ENCODE results near the gene GTSE1.

DNA sequence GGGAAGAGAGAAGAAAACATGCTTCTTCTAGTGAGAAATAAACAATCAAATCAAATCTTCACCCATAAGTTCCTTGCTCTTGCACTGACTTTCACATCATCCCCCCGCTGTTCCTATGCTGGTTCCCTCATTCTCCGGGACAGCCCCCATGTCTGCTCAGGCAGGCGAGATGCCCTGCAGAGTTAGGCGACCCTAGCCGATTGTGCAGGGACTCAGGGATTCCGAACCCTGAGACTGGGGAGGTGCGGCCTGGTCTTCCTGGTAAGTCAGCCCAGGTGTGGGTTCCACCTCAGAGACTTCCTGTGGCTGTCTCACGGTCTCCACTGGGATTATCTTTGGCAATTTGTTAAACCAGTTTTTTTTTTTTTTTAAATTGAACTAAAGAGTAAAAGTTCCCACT, 22.3 kb upstream of the GTSE1 start:
- TF ChIP-seq, protein P1, sequence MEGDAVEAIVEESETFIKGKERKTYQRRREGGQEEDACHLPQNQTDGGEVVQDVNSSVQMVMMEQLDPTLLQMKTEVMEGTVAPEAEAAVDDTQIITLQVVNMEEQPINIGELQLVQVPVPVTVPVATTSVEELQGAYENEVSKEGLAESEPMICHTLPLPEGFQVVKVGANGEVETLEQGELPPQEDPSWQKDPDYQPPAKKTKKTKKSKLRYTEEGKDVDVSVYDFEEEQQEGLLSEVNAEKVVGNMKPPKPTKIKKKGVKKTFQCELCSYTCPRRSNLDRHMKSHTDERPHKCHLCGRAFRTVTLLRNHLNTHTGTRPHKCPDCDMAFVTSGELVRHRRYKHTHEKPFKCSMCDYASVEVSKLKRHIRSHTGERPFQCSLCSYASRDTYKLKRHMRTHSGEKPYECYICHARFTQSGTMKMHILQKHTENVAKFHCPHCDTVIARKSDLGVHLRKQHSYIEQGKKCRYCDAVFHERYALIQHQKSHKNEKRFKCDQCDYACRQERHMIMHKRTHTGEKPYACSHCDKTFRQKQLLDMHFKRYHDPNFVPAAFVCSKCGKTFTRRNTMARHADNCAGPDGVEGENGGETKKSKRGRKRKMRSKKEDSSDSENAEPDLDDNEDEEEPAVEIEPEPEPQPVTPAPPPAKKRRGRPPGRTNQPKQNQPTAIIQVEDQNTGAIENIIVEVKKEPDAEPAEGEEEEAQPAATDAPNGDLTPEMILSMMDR (IDR thresholded peaks at IDR 0.05) = no peak
- no peak for TF ChIP-seq POLR2AphosphoS5 (IDR thresholded peaks at IDR 0.05)
